Activated naive CD4-positive, alpha-beta T cell (primary cell): Measurements from ENCODE around the gene BCAS1.

ENCODE experiments used
- DNase-seq, 4 experiments: peaks; one replicate each; lab custom pipeline; 2025; lab: John Stamatoyannopoulos, UW

The BCAS1 gene

GRCh38 chr20:54047720-54048119, 22.7 kb downstream of the BCAS1 start:
- DNase-seq, result no peak

- no peak for DNase-seq
Measured at GRCh38 chr20:54047048-54047447, 23.3 kb downstream of the BCAS1 start.

- no peak for DNase-seq
Measured at GRCh38 chr20:54044156-54044555, 26.2 kb downstream of the BCAS1 start.

GRCh38 chr20:54043076-54043967, 27.1 kb downstream of the BCAS1 start:
- DNase-seq, result no peak

- DNase-seq, result no peak
Measured at GRCh38 chr20:54042021-54042420, 28.4 kb downstream of the BCAS1 start.

- no peak for DNase-seq
Measured at GRCh38 chr20:54041336-54041735, 29.1 kb downstream of the BCAS1 start.

- no peak for DNase-seq
Measured at GRCh38 chr20:54040531-54040930, 29.9 kb downstream of the BCAS1 start.

- DNase-seq, result no peak
Measured at GRCh38 chr20:54038961-54039360, 31.4 kb downstream of the BCAS1 start.

- DNase-seq, result no peak
Measured at GRCh38 chr20:54037525-54037924, 32.9 kb downstream of the BCAS1 start.

- DNase-seq, result no peak
Measured at GRCh38 chr20:54029643-54030042, 40.8 kb downstream of the BCAS1 start.

GRCh38 chr20:54029176-54029575, 41.2 kb downstream of the BCAS1 start:
- no peak for DNase-seq

- no peak for DNase-seq
Measured at GRCh38 chr20:54028276-54029011, 42.0 kb downstream of the BCAS1 start.

GRCh38 chr20:54027704-54028103, 42.7 kb downstream of the BCAS1 start:
- DNase-seq, result no peak

GRCh38 chr20:54026295-54027064, 43.9 kb downstream of the BCAS1 start:
- DNase-seq, result no peak

GRCh38 chr20:54025251-54025771, 45.1 kb downstream of the BCAS1 start:
- DNase-seq, result no peak

- no peak for DNase-seq
Measured at GRCh38 chr20:54023406-54023805, 47.0 kb downstream of the BCAS1 start.

GRCh38 chr20:54021446-54022235, 48.8 kb downstream of the BCAS1 start:
- no peak for DNase-seq

GRCh38 chr20:54020868-54021267, 49.5 kb downstream of the BCAS1 start:
- no peak for DNase-seq

- DNase-seq, result no peak
Measured at GRCh38 chr20:54020348-54020747, 50.0 kb downstream of the BCAS1 start.

GRCh38 chr20:54019585-54019984, 50.8 kb downstream of the BCAS1 start:
- DNase-seq, result no peak

GRCh38 chr20:54019127-54019526, 51.3 kb downstream of the BCAS1 start:
- DNase-seq, result no peak
